CD1c-positive myeloid dendritic cell (primary cell): ENCODE results near the gene CAMK2D.

ENCODE experiments used
- DNase-seq: peaks from one replicate; pipeline ENCODE4 v3.0.0-alpha.2; 2016; ENCODE audit errors: extremely low spot score

Gene CAMK2D

DNA sequence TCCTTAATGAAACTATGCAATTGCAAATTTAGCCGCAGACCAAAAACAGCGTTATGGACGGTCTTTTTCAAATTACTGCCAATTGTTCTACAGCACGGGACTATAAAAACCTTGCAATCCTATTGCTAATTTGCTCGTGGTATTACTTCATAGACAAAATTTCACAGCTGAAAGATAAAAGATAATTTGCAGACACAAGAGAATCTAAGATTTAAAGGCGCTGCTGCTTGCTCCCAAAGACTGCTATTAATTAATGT lies 1.4 kb upstream of the CAMK2D start:
- no peak for DNase-seq

DNA sequence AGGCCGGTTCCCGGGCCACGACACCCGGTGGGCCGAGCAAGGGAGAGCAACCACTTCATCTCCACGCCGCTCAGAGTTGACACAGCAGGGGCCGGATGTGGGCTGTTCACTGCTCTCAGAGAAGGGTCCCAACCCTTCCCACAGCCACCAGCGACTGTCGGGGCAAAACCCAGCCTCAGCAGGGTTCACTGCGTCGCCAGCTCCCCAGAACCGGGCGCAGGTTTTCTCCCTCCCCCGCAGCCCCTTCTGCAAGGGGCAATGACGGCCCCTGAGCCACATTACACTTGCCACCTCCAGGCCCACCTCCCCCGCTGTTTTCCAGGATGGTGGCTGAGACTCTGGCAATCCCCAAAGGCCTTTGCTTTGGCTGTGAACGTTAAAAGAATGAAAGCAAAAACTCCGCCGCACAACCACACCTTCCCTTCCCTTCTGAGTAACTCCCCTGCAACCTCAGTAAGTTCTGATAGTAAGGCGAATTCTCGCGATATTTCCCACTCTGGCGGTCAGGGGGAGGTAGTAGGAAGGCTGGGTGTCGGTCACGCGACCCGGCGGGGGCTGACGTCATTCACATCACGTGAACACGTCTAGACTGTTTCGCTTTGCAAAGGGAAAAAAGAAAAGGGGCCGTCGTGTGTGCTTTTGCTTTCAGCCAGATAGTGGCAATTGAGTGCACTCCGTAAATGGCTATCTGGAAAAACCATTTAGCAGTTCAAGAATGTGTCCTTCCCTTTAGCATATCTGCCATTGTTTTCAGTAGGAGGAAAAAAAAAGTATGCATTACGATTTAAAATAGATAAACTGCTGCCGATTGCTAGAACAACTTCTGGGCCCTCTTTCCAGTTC lies 869 bp upstream of the CAMK2D start:
- peak; percentile 100 for DNase-seq

DNA sequence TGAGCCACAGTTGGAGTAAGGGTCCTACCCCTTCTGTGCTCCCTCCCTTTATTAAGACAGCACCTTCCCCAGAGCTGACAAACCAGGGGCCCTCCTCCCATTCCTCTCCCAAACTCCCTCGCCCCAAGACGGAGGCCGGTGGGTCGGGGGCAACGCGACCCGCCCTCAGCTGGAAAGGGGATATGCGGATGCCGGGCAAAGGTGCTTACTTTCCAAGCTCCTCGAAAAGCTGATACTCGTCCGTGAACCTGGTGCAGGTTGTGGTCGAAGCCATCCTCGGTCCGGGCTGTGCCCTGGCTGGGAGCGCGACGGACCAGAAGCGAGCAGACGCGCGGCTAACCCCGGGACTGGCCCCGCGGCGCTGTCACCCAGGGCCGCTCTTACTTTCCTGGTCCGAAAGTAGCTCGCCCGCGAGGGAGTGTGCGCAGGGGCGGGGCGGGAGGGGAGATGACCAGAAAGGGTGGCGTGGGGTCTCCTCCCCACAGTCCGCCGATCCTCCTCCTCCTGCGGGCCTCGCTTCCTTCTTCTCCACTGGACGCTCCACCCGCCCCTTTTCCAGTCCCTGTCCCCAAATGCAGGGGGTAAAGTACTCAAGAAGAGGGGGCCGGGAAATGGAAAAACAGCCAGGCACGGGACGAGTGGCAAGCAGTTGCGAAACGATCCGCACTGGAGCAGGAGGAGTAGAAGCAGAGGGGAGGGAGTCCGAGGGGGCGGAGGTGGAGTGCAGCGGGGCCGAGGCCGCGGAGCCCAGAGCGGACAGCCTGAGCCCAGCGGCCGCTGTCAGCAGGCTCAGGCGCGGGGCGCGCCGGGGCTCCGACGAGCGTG lies 531 bp downstream of the CAMK2D start:
- DNase-seq: peak; percentile 73

DNA sequence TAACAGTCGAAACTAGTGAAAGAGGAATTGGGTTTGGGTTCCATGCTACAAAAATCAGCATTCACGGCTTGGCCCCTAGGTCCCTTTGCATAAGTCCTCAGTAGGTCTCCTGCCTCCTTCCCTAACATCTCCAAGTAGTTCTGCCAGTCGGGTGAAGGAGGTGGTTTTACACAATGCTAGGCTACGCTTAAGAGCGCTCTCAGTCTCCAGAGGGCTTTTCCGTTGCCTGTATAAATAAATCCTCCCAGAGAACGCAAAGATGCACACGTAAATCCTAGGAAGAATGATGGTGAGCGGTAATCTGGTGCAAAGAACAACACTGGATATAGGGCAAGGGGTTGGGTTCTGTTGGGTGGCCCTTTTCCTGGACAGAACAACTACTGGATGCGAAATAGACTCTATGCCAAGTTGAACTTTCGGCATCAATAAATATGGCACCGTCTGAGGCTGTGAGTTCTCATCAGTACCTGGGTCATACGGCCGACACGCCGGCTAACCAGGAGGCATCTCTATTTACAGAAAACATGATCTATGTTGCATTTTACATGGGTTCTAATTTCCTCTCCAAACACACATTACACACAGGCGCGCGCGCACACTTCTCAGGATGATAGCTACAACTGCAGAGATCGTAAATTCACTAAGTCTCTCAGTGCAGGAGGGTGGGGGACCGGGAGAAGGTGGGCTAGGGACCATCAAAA lies 1.3 kb downstream of the CAMK2D start:
- DNase-seq: peak; percentile 27

DNA sequence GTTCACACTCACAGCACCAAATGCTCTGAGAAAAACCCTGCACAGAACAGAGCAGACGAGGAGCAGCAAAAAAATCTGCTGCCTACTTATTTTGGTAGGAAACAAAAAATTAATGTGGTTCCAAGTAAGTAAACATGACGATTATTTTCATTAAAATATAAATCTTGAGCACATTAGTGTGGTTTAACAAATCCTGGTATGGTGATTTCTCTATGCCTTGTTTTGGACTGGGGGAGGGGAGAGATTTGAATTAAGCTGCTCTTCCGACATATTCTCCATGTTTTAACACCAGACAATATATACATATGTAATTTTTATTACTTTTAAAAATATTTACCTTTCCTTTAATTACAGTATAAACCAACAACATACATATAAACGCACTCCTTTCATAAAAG lies 1.8 kb downstream of the CAMK2D start:
- DNase-seq: no peak

DNA sequence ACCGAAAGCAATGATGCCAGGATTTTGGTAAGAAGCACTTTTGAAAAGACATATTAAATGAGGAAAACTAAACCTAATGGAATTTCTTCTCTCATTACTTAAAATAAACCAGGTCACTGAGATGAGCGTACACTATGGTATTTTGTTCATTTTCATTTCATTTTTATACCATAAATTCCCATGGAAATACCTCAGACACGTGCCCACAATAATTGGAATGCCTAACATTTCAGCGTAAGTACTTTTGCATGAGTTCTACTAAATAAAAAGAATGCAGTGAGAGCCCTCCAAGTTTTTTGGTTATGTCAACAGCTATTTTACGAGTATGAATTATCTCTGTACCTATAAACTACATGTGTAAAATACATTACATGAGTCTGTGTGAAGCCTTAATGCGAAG lies 3.2 kb downstream of the CAMK2D start:
- no peak for DNase-seq

DNA sequence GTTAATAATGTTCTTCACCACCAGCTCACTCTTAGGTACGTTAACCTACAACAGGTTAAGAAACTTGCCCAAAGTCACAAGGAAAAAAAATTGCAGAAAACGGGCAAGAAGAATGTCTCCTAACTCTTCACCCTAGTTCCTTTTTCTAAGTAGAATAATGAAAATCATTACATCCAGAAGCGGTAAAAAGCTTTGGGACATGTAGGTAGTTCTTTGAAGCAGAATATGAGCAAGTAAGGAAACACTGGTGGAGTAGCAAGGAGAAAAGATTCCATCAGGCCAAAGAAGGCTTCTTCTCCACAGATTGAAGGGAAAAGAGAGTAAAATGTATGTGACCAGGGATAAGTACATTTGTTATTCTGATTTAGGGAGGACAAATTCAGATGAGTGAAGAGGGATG lies 4.1 kb downstream of the CAMK2D start:
- no peak for DNase-seq

DNA sequence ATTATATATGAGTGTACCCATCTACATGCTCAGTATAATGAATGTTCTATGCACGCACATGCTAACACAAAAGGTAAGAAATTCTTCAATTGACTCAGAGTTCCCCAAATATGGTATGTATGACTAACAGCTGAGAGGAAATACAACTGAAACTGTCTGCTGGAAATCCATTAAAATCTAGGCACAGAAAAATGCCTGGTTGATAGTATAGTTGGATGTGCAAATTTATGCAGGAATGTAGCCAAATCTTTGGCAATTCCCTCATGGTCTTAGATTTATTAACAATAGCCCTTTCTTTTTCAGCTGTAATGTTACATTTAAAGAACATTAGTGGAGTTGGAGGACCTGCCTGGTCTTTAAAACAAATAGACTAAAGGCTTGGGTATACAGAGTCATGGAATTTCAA lies 5.5 kb downstream of the CAMK2D start:
- peak; percentile 67 for DNase-seq

DNA sequence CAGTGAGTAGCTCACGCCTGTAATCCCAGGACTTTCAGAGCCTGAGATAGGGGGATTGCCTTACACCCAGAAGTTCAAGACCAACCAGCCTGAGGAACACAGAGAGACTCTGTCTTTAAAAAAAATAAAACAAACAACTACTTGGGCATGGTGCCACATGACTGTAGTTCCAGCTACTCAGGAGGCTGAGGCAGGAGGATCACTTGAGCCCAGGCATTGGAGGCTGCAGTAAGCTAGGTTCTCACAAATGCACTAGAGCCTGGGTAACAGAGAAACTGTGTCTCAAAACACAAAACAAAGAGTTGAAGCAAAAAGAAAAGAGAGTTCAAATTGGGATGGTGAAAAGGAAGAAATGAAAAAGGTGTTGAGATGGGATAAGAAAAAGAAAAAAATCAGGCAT lies 10.8 kb downstream of the CAMK2D start:
- DNase-seq: no peak

DNA sequence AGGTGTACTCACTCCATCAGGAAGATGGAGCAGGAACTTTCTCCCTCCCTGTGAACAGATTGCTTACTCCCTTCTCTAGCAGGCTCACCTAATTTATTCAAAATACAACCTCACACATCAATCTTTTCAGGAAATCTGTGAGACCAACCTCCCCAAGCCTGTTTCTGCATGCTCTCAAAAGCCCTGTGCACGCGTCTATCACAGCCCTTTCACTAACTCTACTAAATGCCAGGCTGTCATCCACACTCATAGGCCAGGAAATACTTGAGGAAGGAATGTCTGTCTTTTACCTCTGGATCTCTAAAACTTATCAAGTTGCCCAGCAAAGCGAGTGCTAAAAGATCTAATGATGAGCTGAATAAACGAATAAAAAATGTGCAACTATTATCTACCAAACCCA lies 11.2 kb downstream of the CAMK2D start:
- DNase-seq: no peak

DNA sequence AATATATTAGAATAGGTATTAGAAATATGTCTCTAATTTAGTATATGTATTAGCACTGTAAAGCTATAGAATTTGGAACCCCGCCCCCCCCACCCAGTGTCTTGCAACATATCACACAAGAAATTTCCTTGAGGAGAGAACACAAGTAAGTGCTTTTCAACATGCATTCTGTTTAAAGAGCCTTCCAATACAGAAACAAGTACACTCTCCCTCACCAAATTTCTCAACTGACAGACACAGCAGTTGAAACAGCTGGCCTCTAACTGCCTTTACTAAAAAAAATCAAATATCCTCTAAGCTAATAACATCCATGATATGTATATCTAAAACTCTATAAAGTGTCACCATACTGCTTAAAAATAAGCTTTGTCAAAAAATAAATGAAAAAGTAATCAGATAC lies 12.4 kb downstream of the CAMK2D start:
- DNase-seq: no peak

DNA sequence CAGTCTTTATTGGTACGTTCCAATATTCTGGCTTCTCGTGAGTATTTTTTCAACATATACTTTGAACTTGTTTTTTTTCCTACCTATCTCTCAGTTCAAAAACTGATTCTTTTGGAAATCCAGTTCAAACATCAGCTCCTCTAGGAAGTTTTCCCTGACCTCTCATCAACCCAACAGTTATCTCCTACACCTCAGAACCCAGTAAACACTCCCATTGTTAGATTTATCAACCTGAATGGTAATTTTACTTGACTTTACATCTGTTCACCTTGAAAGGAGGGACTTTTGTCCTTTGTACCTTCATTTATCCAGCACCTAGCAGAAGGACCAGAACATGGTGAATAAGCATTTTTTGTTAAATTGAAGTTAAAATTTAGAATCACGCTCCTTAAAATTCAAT lies 13.6 kb downstream of the CAMK2D start:
- no peak for DNase-seq

DNA sequence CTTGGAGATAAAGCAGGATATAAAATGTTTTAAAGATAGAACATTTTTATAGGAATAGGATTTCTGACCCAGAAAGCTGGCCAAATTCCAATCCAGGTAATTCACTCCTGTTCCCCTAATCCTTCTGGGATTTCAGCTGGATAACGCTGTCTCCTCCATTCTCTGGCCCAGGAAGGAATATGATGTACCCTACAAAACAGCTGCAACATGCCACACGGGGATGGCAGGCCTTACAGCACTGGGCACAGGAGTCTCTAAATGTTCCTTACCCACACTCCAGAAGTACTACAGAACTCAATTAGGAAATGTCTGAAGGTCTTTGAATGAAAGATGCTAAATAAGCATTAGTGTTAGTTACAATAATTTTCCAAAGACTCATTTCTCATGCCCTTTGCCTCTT lies 15.8 kb downstream of the CAMK2D start:
- no peak for DNase-seq

DNA sequence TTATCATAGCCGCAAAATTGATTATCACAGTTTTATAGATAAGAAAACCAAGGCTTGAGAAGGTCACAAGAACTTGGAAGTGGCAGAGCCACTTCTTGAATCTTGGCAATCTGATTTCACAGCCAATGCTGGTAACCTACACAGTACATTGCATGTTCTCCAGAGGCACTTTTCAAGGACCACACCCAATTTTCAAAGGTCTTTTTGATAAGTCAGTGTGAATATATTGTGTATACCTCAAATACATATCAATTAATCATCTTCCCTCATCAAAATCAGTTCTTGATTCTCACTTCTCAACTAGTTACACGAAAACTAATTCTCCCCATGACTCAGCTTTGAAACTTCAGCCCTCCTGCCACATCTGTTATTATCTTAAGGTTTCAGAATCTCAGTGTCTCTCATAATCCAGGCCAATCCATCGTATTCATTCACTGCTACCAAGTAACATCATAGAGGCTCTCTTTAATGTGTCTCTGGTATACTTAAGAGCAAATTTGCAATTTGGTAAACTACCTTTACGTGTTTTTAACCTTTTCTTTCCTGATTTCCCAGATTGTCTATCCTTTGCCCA lies 16.8 kb downstream of the CAMK2D start:
- DNase-seq: no peak

DNA sequence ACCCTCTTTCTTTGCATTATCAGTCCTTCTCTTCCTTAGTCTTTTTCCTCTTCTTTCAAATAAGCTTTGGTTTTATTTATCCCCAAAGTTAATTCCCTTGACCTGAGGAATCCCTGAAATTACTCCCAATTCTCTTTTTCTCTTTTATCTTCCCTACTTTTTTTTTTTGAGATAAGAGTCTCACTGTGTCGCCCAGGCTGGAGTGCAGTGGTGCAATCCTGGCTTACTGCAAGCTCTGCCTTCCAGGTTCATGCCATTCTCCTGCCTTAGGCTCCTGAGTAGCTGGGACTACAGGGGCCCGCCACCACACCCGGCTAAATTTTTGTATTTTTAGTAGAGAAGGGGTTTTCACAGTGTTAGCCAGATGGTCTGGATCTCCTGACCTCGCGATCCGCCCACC lies 17.8 kb downstream of the CAMK2D start:
- DNase-seq: no peak

DNA sequence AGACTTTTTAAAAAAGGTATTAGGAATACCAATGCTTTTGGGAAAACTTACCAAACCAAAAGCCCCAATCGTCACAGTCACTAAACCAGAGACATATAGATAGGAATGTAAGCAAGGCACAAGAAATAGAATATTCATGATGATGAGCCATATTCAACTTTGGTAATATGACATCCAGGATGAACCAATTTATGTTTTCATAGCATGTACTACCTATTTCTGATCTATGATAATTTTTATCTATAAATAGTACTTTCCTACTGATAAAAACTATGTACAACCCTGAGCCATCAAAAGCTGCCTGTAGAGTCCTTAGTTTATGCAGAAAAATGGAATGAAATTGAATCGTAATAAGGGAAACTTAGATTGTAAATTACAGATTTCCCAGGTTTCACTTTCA lies 18.9 kb downstream of the CAMK2D start:
- DNase-seq: no peak

DNA sequence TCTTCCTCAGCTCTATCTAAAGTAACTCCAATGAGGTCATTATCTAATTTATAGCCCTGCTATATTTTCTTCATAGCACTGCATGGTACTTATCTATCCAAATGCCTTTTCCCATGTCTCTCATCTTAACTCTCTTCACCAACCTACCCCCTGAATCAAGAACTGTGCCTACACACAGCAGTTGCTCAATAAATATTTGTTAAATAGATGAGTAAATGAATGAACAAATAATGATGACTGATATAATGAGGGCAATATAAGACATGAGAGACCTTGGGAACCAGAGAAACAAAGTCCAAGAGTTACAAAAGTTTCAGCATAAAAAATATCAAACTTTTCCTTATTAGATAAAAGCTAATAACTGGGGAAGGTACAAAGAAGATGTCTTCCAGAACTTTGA lies 19.6 kb downstream of the CAMK2D start:
- no peak for DNase-seq

DNA sequence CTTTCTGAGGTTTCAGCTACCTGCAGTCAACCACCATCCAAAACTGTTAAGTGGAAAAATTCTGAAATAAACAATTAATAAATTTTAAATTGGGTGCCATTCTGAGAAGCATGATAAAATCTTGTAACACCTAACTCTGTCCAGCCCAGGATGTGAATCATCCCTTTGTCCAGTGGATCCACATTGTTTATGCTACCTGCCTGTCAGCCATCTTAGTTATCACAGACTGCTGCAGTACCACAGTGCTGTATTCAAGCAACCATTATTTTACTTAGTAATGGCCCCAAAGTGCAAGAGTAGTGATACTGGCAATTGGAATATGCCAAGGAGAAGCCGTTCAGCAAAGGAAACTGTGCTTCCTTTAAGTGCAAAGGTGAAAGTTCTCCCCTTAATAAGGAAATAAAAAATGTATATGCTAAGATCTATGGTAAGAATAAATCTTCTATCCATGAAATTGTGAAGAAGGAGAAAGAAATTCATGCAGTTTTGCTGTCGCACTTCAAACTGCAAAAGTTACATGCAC lies 20.6 kb downstream of the CAMK2D start:
- DNase-seq: no peak

DNA sequence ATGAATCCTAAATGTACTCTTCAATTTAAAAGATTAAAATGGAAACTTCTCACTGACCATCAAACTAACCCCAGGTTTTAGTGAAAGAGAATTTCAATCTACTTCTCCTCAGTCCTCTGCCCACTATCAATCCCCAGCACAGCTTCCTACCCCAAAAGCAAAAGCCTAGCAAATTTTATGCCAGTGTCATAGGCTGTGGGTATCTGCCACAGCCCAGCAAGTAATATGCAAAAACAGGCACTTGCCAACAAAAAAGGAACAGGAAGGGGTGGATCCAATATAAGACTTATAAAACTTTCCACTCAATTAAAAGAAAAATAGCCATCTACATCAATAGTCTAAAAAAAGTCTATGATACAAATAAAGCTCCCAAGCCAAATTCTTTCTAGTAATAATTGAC lies 22.3 kb downstream of the CAMK2D start:
- no peak for DNase-seq

DNA sequence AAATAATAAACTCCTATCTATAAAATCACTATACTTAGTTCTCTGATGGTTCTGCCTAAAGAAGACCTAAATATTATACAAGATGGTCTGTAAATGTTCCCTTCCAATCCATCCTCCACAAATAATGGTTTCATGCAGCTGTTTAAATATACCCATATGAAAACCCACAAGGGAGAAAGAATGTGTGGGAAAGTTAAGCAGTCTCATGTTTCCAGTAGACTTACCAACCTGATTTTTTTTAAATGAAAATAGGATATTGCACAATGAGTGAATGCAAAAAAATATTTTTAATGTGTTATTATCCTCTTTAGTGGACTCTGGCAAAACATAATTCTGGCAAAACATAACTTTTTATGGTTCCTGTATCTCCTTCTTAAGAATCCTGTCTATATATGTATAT lies 23.3 kb downstream of the CAMK2D start:
- no peak for DNase-seq

DNA sequence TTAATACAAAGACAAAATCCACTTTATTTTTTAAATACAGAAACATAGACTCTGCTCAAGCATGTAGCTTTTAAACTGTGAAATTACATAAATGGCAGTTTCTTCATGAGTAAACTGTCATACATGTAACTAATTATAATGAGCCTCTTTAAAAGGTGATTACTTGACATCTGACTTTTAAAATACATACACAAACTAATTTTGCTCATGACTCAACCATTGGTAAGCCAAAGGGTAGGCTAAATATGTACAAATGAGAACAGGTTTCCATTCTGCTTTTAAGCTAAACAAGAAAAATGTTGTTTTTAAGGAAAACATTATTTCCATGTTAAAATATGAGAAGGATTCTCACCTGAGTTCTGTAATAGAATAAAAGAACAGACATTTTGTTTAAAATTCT lies 27.9 kb downstream of the CAMK2D start:
- no peak for DNase-seq

DNA sequence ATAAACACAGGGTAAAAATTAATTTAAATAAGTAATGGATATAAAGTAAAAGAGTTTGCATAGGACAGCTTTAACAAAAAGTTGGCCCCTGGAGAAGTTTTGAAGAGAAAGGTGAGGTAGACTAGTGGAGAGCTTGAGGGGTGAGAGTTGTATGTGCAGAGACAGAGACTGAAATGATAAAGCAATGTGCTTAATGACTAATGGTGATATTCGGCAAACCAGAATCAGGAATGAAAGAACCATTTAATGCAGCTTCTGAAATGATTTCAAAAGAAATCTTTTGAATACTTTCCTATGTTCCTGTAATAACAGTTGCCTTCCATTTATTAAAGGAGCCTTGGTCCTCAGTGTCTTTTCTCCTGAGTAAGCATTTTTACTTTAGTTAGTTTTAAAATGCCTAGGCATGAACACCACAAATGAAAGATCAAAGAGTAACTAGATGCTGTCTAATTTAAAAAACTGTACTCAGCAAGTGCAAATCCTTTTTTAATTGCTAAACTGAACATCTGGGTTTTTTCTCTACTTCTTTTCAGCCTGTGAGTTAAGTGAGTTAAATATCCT lies 28.5 kb downstream of the CAMK2D start:
- no peak for DNase-seq
